Pancreas (tissue), 10 donors: Measurements from ENCODE around the gene DPYSL4. TPM values are rescaled to one million over a fixed set of nuclear protein-coding genes. Genes with fewer than 3 reads are reported as not detected.

Experiments used
- ATAC-seq, 4 donors: fragments of 200-7000 bp; cut with Tn5 transposase; one replicate each; pipeline versions ENCODE4 v1.8.0 to v1.9.1; 2020; ENCODE audit warnings: mild to moderate bottlenecking in 4 of 4, moderate library complexity in 4 of 4
- DNase-seq, 6 donors: peaks; one replicate each; pipeline ENCODE4 v3.0.0-alpha.2; 2020
- FAIRE-seq: peaks from 2 replicates; lab custom pipeline; 2012; peaks lifted over from hg19 to GRCh38; lab: Jason Lieb, UNC
- H3K27ac ChIP-seq, 4 donors: fragments of 200-600 bp; sonication (generic); 1 replicate in 3 of 4; 2 replicates in 1 of 4; pipeline versions ENCODE4 v1.5.0 to v1.8.0; 2020
- H3K27me3 ChIP-seq, 4 donors: fragments of 200-600 bp; one replicate each; pipeline ENCODE4 v1.8.0; 2021
- H3K36me3 ChIP-seq, 3 donors: fragments of 200-600 bp; sonication (generic) in 1 of 3; one replicate each; pipeline versions ENCODE4 v1.5.0 to v1.8.0; 2020 to 2021
- H3K4me1 ChIP-seq, 3 donors: fragments of 200-600 bp; one replicate each; pipeline ENCODE4 v1.8.0; 2021
- H3K4me3 ChIP-seq, 4 donors: fragments of 200-600 bp; sonication (generic) in 2 of 4; one replicate each; pipeline versions ENCODE4 v1.5.0 to v1.8.0; 2020 to 2021
- H3K9me3 ChIP-seq, 4 donors: fragments of 200-600 bp; one replicate each; pipeline ENCODE4 v1.8.0; 2021
- CTCF ChIP-seq, 4 donors: fragments of 200-600 bp; sonication (generic) in 3 of 4; IDR thresholded peaks; one replicate each; pipeline versions ENCODE4 v1.5.0 to v1.8.0; 2021; ENCODE audit warnings: antibody characterized with exemption in 4 of 4
- WGBS, 2 donors: extraction: QIAGEN DNeasy Blood & Tissue Kit; methylation state at CpG; one replicate each; pipeline ENCODE4 v1.1.7; 2013; 5-methylcytosine and 5-hydroxymethylcytosine counted together
- intact Hi-C, 3 donors: fragments of 100-400 bp; cut with DNase I; formaldehyde crosslinking; loops; one replicate each; pipeline versions ENCODE4 v1.11.1 to v1.14.2; 2022
- polyA plus RNA-seq, 2 donors: library from polyadenylated mRNA; stranded (reverse); fragments of 200-250 nt; gene quantifications; one replicate each; pipeline ENCODE4 v1.2.3, GENCODE V29; 2013
- total RNA-seq, 6 donors: library from RNA; stranded (reverse); fragmentation: NEBNext Ultra II Directional in 4 of 6; extraction: Animal tissue kit (Norgen Biotek cat#: 25700) in 4 of 6; gene quantifications; one replicate each; pipeline versions ENCODE4 v1.2.1 to v1.2.4, GENCODE V29; 2021 to 2023
- donor health status: healthy with polysubstance abuse.
- donor health status: DM: no; HTN: no; CAD: no; lungs with moderate emphysema.
- donor health status: DM: no; HTN: no; CAD: no.
- donor health status: control.
- donor health status: control.
- donor health status: Bipolar disorder and iron deficiency.
- donor health status: DM: yes; HTN: yes; CAD: no.
- donor health status: DM: no; HTN: no; CAD: no.
- donor health status: DM: no; HTN: no; CAD: no.
- donor health status: DM: yes; HTN: yes; CAD: no.

The DPYSL4 gene
- total and polyA plus RNA-seq, 8 donors = 0.46 to 2.8 (median 1.2) TPM

GRCh38 chr10:132204781-132205473 is 18.2 kb downstream of the DPYSL4 start:
- 63 to 72% methylated on average over 28 of the region's 28 CpGs for WGBS, 2 donors
- no peak for ATAC-seq
- Histone ChIP-seq H3K9me3 (no peaks in the 10 kb centered on the region), H3K27ac (no peak overlapping the region), H3K27me3 (no peaks in the 10 kb centered on the region), H3K4me3 (no peak overlapping the region), H3K4me1 (no peaks in the 10 kb centered on the region), H3K36me3 (no peaks in the 10 kb centered on the region)
- TF ChIP-seq CTCF (IDR thresholded peaks at IDR 0.05) = no peak
- DNase-seq = peak in 2 of 6 donors; percentile 52 to 56
- intact Hi-C loops = no loop called here
- no peak for FAIRE-seq

- H3K27ac ChIP-seq = no peak overlapping the region
- 75 to 78% methylated on average over 32 to 37 of the region's 37 CpGs for WGBS, 2 donors
- TF ChIP-seq CTCF (IDR thresholded peaks at IDR 0.05) = no peak
- H3K27me3 ChIP-seq = no peaks in the 10 kb centered on the region
- H3K36me3 ChIP-seq = no peaks in the 10 kb centered on the region
- H3K9me3 ChIP-seq = no peaks in the 10 kb centered on the region
- no peaks in the 10 kb centered on the region for H3K4me1 ChIP-seq
- peak in 2 of 6 donors; percentile 50 for DNase-seq
- ATAC-seq = no peak
- intact Hi-C loops = no loop called here
- FAIRE-seq = no peak
- no peak overlapping the region for H3K4me3 ChIP-seq
These were observed 19.1 kb downstream of the DPYSL4 start for GRCh38 chr10:132205650-132206376.

GRCh38 chr10:132206377-132206745 is 19.6 kb downstream of the DPYSL4 start:
- H3K9me3 ChIP-seq = no peaks in the 10 kb centered on the region
- WGBS, 2 donors = 83 to 90% methylated on average over 11 of the region's 11 CpGs
- H3K27me3 ChIP-seq = no peaks in the 10 kb centered on the region
- no peak overlapping the region for H3K4me3 ChIP-seq
- intact Hi-C loops = no loop called here
- DNase-seq = no peak
- no peak overlapping the region for H3K27ac ChIP-seq
- ATAC-seq = no peak
- no peak for TF ChIP-seq CTCF (IDR thresholded peaks at IDR 0.05)
- H3K4me1 ChIP-seq = no peaks in the 10 kb centered on the region
- no peak for FAIRE-seq
- H3K36me3 ChIP-seq = no peaks in the 10 kb centered on the region

GRCh38 chr10:132206806-132207535 is 20.2 kb downstream of the DPYSL4 start:
- FAIRE-seq (no peak), ATAC-seq (no peak), DNase-seq (peak in 2 of 6 donors; percentile 6 to 41)
- 86 to 92% methylated on average over 29 of the region's 29 CpGs for WGBS, 2 donors
- intact Hi-C loops = no loop called here
- no peaks in the 10 kb centered on the region for H3K4me1 ChIP-seq
- H3K4me3 ChIP-seq = no peak overlapping the region
- no peaks in the 10 kb centered on the region for H3K27me3 ChIP-seq
- no peak for TF ChIP-seq CTCF (IDR thresholded peaks at IDR 0.05)
- no peak overlapping the region for H3K27ac ChIP-seq
- no peaks in the 10 kb centered on the region for H3K36me3 ChIP-seq
- no peaks in the 10 kb centered on the region for H3K9me3 ChIP-seq
